Measurements from ENCODE around the gene ANGPTL4. TPM values are rescaled to one million over a fixed set of nuclear protein-coding genes. Genes with fewer than 3 reads are reported as not detected.
A peak's percentile ranks its signal among the peaks of the same experiment; 100 is the strongest.
"Not testable (repeated sequence)": the region's sequence is repeated elsewhere in the genome, so short reads cannot be mapped to it uniquely, and the experiment has no call there.

ANGPTL4 gene
- polyA plus RNA-seq, 1 donor from 2014 or later, result not detected

GRCh38 chr19:8404391-8405151 is 40.6 kb downstream of the ANGPTL4 start:
- no peaks in the 10 kb centered on the region for H3K9me2 ChIP-seq (ENCODE audit: insufficient read depth, low read length)
- H3K27me3 ChIP-seq (ENCODE audit: insufficient read depth, low read depth, low read length), result no peaks in the 10 kb centered on the region
- no peaks in the 10 kb centered on the region for H3K79me2 ChIP-seq (replicated peaks; ENCODE audit: insufficient read depth, low read length)
- H2AFZ ChIP-seq (ENCODE audit: low read depth, low read length), result no peak overlapping the region
- TF ChIP-seq RAD21 (conservative IDR thresholded peaks at IDR 0.05) (no peak), SMC3 (conservative IDR thresholded peaks at IDR 0.05; ENCODE audit: poor library complexity) (no peak), MXI1 (conservative IDR thresholded peaks at IDR 0.05; ENCODE audit: poor library complexity, severe bottlenecking) (no peak)
- H3F3A ChIP-seq (ENCODE audit: insufficient read depth, low read length, poor library complexity, severe bottlenecking), result no peaks in the 10 kb centered on the region
- H3K27ac ChIP-seq (ENCODE audit: low read length), result no peak overlapping the region
- no peaks in the 10 kb centered on the region for H4K20me1 ChIP-seq (ENCODE audit: insufficient read depth)
- no peaks in the 10 kb centered on the region for H3K36me3 ChIP-seq (ENCODE audit: insufficient read depth, low read length)
- H3K4me2 ChIP-seq (ENCODE audit: low read length), result no peak overlapping the region
- no peak overlapping the region for H3K9ac ChIP-seq (ENCODE audit: low read length)
- no peak overlapping the region for H3K4me3 ChIP-seq (ENCODE audit: low read length)
- H3K9me3 ChIP-seq (ENCODE audit: low read length), result no peaks in the 10 kb centered on the region

GRCh38 chr19:8410718-8411117 is 46.8 kb downstream of the ANGPTL4 start:
- not testable (repeated sequence) for H4K20me1 ChIP-seq (ENCODE audit: insufficient read depth); H3K4me2 ChIP-seq (ENCODE audit: low read length); H3K9ac ChIP-seq (ENCODE audit: low read length); H3K4me3 ChIP-seq (ENCODE audit: low read length); H3K9me3 ChIP-seq (ENCODE audit: low read length); H3F3A ChIP-seq (ENCODE audit: insufficient read depth, low read length, poor library complexity, severe bottlenecking); H3K27ac ChIP-seq (ENCODE audit: low read length); H2AFZ ChIP-seq (ENCODE audit: low read depth, low read length); H3K9me2 ChIP-seq (ENCODE audit: insufficient read depth, low read length); H3K36me3 ChIP-seq (ENCODE audit: insufficient read depth, low read length); H3K79me2 ChIP-seq (replicated peaks; ENCODE audit: insufficient read depth, low read length); H3K27me3 ChIP-seq (ENCODE audit: insufficient read depth, low read depth, low read length)

GRCh38 chr19:8412783-8413628 is 49.1 kb downstream of the ANGPTL4 start, which contains the start of gene MARCHF2:
MARCHF2 (plus strand) TSS chr19:8413305; CDS start chr19:8421841, 8,536 bp downstream.
- Histone ChIP-seq H3K27ac (ENCODE audit: low read length) (no peak within 1 kb of the TSS), H3K4me2 (ENCODE audit: low read length) (peak within 1 kb of the TSS; percentile 82), H3K36me3 (ENCODE audit: insufficient read depth, low read length) (no peaks in the 10 kb centered on the region), H3K9me2 (ENCODE audit: insufficient read depth, low read length) (no peaks in the 10 kb centered on the region), H3F3A (ENCODE audit: insufficient read depth, low read length, poor library complexity, severe bottlenecking) (no peaks in the 10 kb centered on the region), H3K9me3 (ENCODE audit: low read length) (no peaks in the 10 kb centered on the region), H2AFZ (ENCODE audit: low read depth, low read length) (peak within 1 kb of the TSS; percentile 85), H3K4me3 (ENCODE audit: low read length) (peak within 1 kb of the TSS; percentile 85), H4K20me1 (ENCODE audit: insufficient read depth) (no peaks in the 10 kb centered on the region), H3K27me3 (ENCODE audit: insufficient read depth, low read depth, low read length) (no peaks in the 10 kb centered on the region), H3K9ac (ENCODE audit: low read length) (peak within 1 kb of the TSS; percentile 70), H3K79me2 (replicated peaks; ENCODE audit: insufficient read depth, low read length) (no peaks in the 10 kb centered on the region)
- TF ChIP-seq RAD21 (conservative IDR thresholded peaks at IDR 0.05), result peak; percentile 40
- TF ChIP-seq REST (IDR thresholded peaks at IDR 0.05; ENCODE audit: borderline replicate concordance), result no peak
- peak; percentile 19 for TF ChIP-seq EP300 (conservative IDR thresholded peaks at IDR 0.05; ENCODE audit: poor library complexity, severe bottlenecking)
- TF ChIP-seq TAF1 (IDR thresholded peaks at IDR 0.05; ENCODE audit: low read depth), result no peak
- peak; percentile 54 for TF ChIP-seq POLR2AphosphoS5 (IDR thresholded peaks at IDR 0.05)
- peak; percentile 73 for TF ChIP-seq CTCF (IDR thresholded peaks at IDR 0.05; ENCODE audit: poor library complexity, severe bottlenecking)
- TF ChIP-seq EZH2 (IDR thresholded peaks at IDR 0.05; ENCODE audit: borderline replicate concordance, insufficient read depth, low read length, poor library complexity, severe bottlenecking), result no peak
- TF ChIP-seq MXI1 (conservative IDR thresholded peaks at IDR 0.05; ENCODE audit: poor library complexity, severe bottlenecking), result no peak
- peak; percentile 54 for TF ChIP-seq SMC3 (conservative IDR thresholded peaks at IDR 0.05; ENCODE audit: poor library complexity)
